SK-N-SH (cell line): Measurements from ENCODE around the gene PRF1. TPM values are rescaled to one million over a fixed set of nuclear protein-coding genes. Genes with fewer than 3 reads are reported as not detected.

ENCODE experiments used
- CTCF ChIA-PET: fragments of 300-600, 350-600 bp; formaldehyde crosslinking; extraction: SDS; loops from one replicate; lab custom pipeline; 2021; lab: Yijun Ruan, JAX
- POLR2A ChIA-PET: fragments of 350-600 bp; sonication (Branson Sonifier 250); formaldehyde crosslinking; extraction: SDS; loops from one replicate; lab custom pipeline; 2020; ENCODE audit warnings: antibody characterized with exemption, inconsistent platforms; lab: Yijun Ruan, JAX
- DNase-seq: peaks from one replicate; pipeline ENCODE4 v3.0.0; 2012
- H2AFZ ChIP-seq: fragments of 200-600 bp; sonication (generic); 2 replicates; pipeline ENCODE4 v1.8.1; 2016; ENCODE audit warnings: antibody characterized with exemption, mild to moderate bottlenecking, low read depth
- H3F3A ChIP-seq: fragments of 200-600 bp; sonication (generic); replicated peaks from 2 replicates; pipeline ENCODE3; 2016; ENCODE audit warnings: antibody characterized with exemption, mild to moderate bottlenecking; ENCODE audit not compliant: insufficient read depth
- H3K27ac ChIP-seq, 2 experiments: fragments of 200-500 bp in 1 of 2; fragments of 200-600 bp in 1 of 2; sonication (Bioruptor generic) in 1 of 2; sonication (generic), shearing (Covaris generic) in 1 of 2; 2 replicates each; pipeline versions ENCODE4 v1.5.1 to v1.6.1; 2014 to 2016; ENCODE audit warnings: low read depth in 2 of 2, inconsistent platforms in 1 of 2, low read length in 1 of 2, mild to moderate bottlenecking in 1 of 2, mixed read lengths in 1 of 2
- H3K27me3 ChIP-seq: fragments of 200-600 bp; sonication (generic), shearing (Covaris generic); 2 replicates; pipeline ENCODE4 v1.6.1; 2016; ENCODE audit warnings: mixed run types; ENCODE audit not compliant: insufficient read depth
- H3K36me3 ChIP-seq, 2 experiments: fragments of 200-500 bp in 1 of 2; fragments of 200-600 bp in 1 of 2; sonication (Bioruptor generic) in 1 of 2; sonication (generic) in 1 of 2; replicated peaks in 1 of 2; 2 replicates each; pipeline versions ENCODE3 to v1.5.1; 2014 to 2016; ENCODE audit warnings: low read length in 1 of 2, mild to moderate bottlenecking in 1 of 2; ENCODE audit not compliant: insufficient read depth in 2 of 2, control insufficient read depth in 1 of 2
- H3K4me1 ChIP-seq, 2 experiments: fragments of 200-500 bp in 1 of 2; fragments of 200-600 bp in 1 of 2; sonication (Bioruptor generic) in 1 of 2; sonication (generic), shearing (Covaris generic) in 1 of 2; 2 replicates each; pipeline versions ENCODE4 v1.5.1 to v1.6.1; 2014 to 2016; ENCODE audit warnings: low read depth in 1 of 2, low read length in 1 of 2, mixed run types in 1 of 2; ENCODE audit not compliant: insufficient read depth in 2 of 2, control insufficient read depth in 1 of 2
- H3K4me2 ChIP-seq: fragments of 200-600 bp; sonication (generic), shearing (Covaris generic); 2 replicates; pipeline ENCODE4 v1.6.1; 2017; ENCODE audit warnings: mixed run types
- H3K4me3 ChIP-seq, 2 experiments: fragments of 200-500 bp in 1 of 2; fragments of 200-600 bp in 1 of 2; sonication (Bioruptor generic) in 1 of 2; sonication (generic), shearing (Covaris generic) in 1 of 2; 2 replicates each; pipeline versions ENCODE4 v1.5.1 to v1.8.1; 2014 to 2016; ENCODE audit warnings: low read depth in 2 of 2, inconsistent platforms in 1 of 2, low read length in 1 of 2, mild to moderate bottlenecking in 1 of 2, mixed read lengths in 1 of 2, moderate library complexity in 1 of 2
- H3K79me2 ChIP-seq: fragments of 200-600 bp; sonication (generic); 2 replicates; pipeline ENCODE4 v1.8.1; 2017; ENCODE audit warnings: mild to moderate bottlenecking; ENCODE audit not compliant: insufficient read depth
- H3K9ac ChIP-seq: fragments of 200-600 bp; sonication (generic); 2 replicates; pipeline ENCODE4 v1.6.1; 2017; ENCODE audit warnings: mixed run types
- H3K9me2 ChIP-seq: fragments of 200-600 bp; sonication (generic); 2 replicates; pipeline ENCODE4 v1.6.1; 2017; ENCODE audit warnings: mixed run types
- H3K9me3 ChIP-seq: fragments of 200-600 bp; sonication (generic); 2 replicates; pipeline ENCODE4 v1.6.1; 2017; ENCODE audit warnings: mixed run types, mild to moderate bottlenecking, moderate library complexity
- H4K20me1 ChIP-seq: fragments of 200-600 bp; sonication (generic); 2 replicates; pipeline ENCODE4 v1.6.1; 2017; ENCODE audit warnings: mild to moderate bottlenecking, mixed run types; ENCODE audit not compliant: insufficient read depth
- CHD2 ChIP-seq: fragments of 150-350 bp; IDR thresholded peaks from 2 replicates; pipeline ENCODE4 v1.6.1; 2018; ENCODE audit warnings: low read length; ENCODE audit not compliant: partially characterized antibody
- EP300 ChIP-seq, 2 experiments: IDR thresholded peaks; 2 replicates each; pipeline versions ENCODE4 v1.4.0 to v1.6.1; 2012; ENCODE audit warnings: borderline replicate concordance in 1 of 2, low read depth in 1 of 2, low read length in 1 of 2
- FOSL2 ChIP-seq: IDR thresholded peaks from 2 replicates; pipeline ENCODE4 v1.4.0; 2012; ENCODE audit warnings: low read depth, mild to moderate bottlenecking, moderate library complexity, borderline replicate concordance
- GATA2 ChIP-seq: sonication (generic); formaldehyde crosslinking; IDR thresholded peaks from 2 replicates; pipeline ENCODE4 v1.5.0; 2020; ENCODE audit warnings: mild to moderate bottlenecking, missing genetic modification reagents
- JUND ChIP-seq: IDR thresholded peaks from 2 replicates; pipeline ENCODE4 v1.4.0; 2012
- MAX ChIP-seq: IDR thresholded peaks from 2 replicates; pipeline ENCODE4 v1.4.0; 2012; ENCODE audit warnings: low read depth
- MEF2A ChIP-seq: IDR thresholded peaks from 2 replicates; pipeline ENCODE4 v1.4.0; 2012; ENCODE audit warnings: low read depth, borderline replicate concordance
- MXI1 ChIP-seq: IDR thresholded peaks from 2 replicates; pipeline ENCODE4 v1.6.1; 2012; ENCODE audit warnings: mild to moderate bottlenecking, low read depth, low read length, improper control_type of control experiment
- RAD21 ChIP-seq: IDR thresholded peaks from 2 replicates; pipeline ENCODE4 v1.6.1; 2012; ENCODE audit warnings: mild to moderate bottlenecking, low read length
- RCOR1 ChIP-seq: fragments of 150-350 bp; IDR thresholded peaks from 2 replicates; pipeline ENCODE4 v1.6.1; 2017; ENCODE audit warnings: antibody characterized with exemption, low read length
- REST ChIP-seq: IDR thresholded peaks from 2 replicates; pipeline ENCODE4 v1.6.1; 2012; ENCODE audit warnings: mild to moderate bottlenecking, low read depth, low read length, moderate library complexity
- RFX5 ChIP-seq: IDR thresholded peaks from 2 replicates; pipeline ENCODE4 v1.6.1; 2012; ENCODE audit warnings: mild to moderate bottlenecking, improper control_type of control experiment, low read length
- RXRA ChIP-seq: IDR thresholded peaks from 2 replicates; pipeline ENCODE4 v1.4.0; 2012; ENCODE audit warnings: low read depth, mild to moderate bottlenecking, borderline replicate concordance
- TAF1 ChIP-seq: IDR thresholded peaks from 2 replicates; pipeline ENCODE4 v1.6.1; 2012; ENCODE audit warnings: low read depth, mild to moderate bottlenecking, low read length, moderate library complexity, borderline replicate concordance
- TCF12 ChIP-seq: IDR thresholded peaks from 2 replicates; pipeline ENCODE4 v1.4.0; 2012
- TEAD4 ChIP-seq: IDR thresholded peaks from 2 replicates; pipeline ENCODE4 v1.4.0; 2012; ENCODE audit warnings: mild to moderate bottlenecking, borderline replicate concordance; ENCODE audit not compliant: insufficient read depth
- ZBTB33 ChIP-seq: IDR thresholded peaks from 2 replicates; pipeline ENCODE4 v1.4.0; 2012; ENCODE audit warnings: low read depth, borderline replicate concordance
- WGBS: methylation state at CpG from one replicate; pipeline ENCODE4 v1.1.6; 2017; ENCODE audit warnings: low lambda C conversion rate; 5-methylcytosine and 5-hydroxymethylcytosine counted together
- polyA plus RNA-seq, 3 experiments: library from polyadenylated mRNA; depleted of rRNA; stranded (reverse); fragments of >200 nt; gene quantifications; 2 replicates each; pipeline ENCODE4 v1.2.3, GENCODE V29; 2012

Gene PRF1
- polyA plus RNA-seq, 1 of the 3 experiments (the other 2 are of a cell fraction), result not detected

DNA sequence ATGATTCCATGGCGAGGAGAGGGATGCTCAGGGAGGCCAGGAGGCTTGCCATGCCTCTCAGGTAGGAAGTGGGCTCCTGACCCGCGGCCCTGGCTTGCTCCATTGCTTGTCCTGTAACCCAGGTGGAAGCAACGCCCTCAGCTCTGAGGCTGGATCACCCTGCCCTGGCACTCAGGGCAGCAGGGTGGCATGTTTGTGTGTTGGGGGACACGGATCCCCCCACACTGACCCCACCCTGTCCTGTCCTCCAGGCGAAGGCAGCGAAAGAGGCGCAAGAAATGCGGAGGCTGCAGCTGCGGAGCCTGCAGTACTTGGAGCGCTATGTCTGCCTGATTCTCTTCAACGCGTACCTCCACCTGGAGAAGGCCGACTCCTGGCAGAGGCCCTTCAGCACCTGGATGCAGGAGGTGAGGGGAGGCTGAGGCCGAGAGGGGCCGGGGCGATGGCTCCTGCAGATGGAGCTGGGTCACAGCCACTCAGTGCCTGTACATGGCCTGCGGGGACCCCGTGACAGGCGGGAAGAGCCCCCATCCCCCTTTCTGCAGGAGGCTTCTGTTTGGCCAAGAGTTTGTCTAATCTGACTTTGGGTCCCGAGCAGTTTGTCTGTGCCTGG is 38.3 kb downstream of the PRF1 start:
- WGBS, result 83% methylated on average over 16 of the region's 21 CpGs
- CTCF ChIA-PET, result interaction anchor here (1.1 to 1.5 kb wide), 3 partner anchors 11 to 103 kb away, joined by 3 to 4 read pairs (median 4); no protein-coding TSS in a partner anchor
- TF ChIP-seq RAD21 (no peak), MXI1 (no peak), EP300 (IDR thresholded peaks at IDR 0.05; ENCODE audit: borderline replicate concordance in 1 of 2, low read depth in 1 of 2, low read length in 1 of 2) (no peak), TAF1 (no peak), MAX (no peak), RFX5 (no peak), REST (no peak), ZBTB33 (no peak), RCOR1 (no peak), JUND (no peak), TCF12 (no peak), FOSL2 (no peak), MEF2A (no peak), GATA2 (no peak), CHD2 (no peak), TEAD4 (no peak), RXRA (no peak)

More for the DNA sequence above, 38.3 kb downstream of the PRF1 start:
- Histone ChIP-seq H3K36me3 (no peaks in the 10 kb centered on the region), H3K27me3 (no peaks in the 10 kb centered on the region), H3K27ac (peak overlapping the region in 1 of 2 experiments; percentile 93; a peak in 1 of 4 replicates), H3K4me2 (no peak overlapping the region), H3K4me3 (no peak overlapping the region), H3K9me2 (no peaks in the 10 kb centered on the region), H3K4me1 (peaks cover 0 to 52% of the 10 kb centered on the region in 2 experiments; a peak in 1 of 4 replicates), H3K79me2 (no peaks in the 10 kb centered on the region), H2AFZ (no peak overlapping the region), H4K20me1 (no peaks in the 10 kb centered on the region), H3K9ac (no peak overlapping the region), H3K9me3 (no peaks in the 10 kb centered on the region), H3F3A (no peaks in the 10 kb centered on the region)
- POLR2A ChIA-PET, result no interaction called here
- DNase-seq, result no peak
